Kidney epithelial cell (primary cell): ENCODE measurements around the gene TPST1. TPM values are rescaled to one million over a fixed set of nuclear protein-coding genes. Genes with fewer than 3 reads are reported as not detected.
"Not testable (repeated sequence)": the region's sequence is repeated elsewhere in the genome, so short reads cannot be mapped to it uniquely, and the experiment has no call there.

Experiments used
- DNase-seq: peaks from one replicate; pipeline ENCODE4 v3.0.0-alpha.2; 2010; ENCODE audit warnings: low read depth
- H3K27me3 ChIP-seq: 2 replicates; pipeline ENCODE4 v1.6.0; 2011; ENCODE audit warnings: low read length; ENCODE audit not compliant: control insufficient read depth, insufficient read depth
- H3K36me3 ChIP-seq: 2 replicates; pipeline ENCODE4 v1.5.1; 2011; ENCODE audit warnings: low read length; ENCODE audit not compliant: control insufficient read depth, insufficient read depth
- H3K4me3 ChIP-seq: 2 replicates; pipeline ENCODE4 v1.5.1; 2011; ENCODE audit warnings: low read depth, mild to moderate bottlenecking, control low read depth, low read length
- total RNA-seq: library from RNA; depleted of rRNA; stranded (reverse); fragments of >200 nt; gene quantifications from 2 replicates; pipeline ENCODE4 v1.2.3, GENCODE V29; 2015
- TF ChIP-seq, protein P1 (sequence below): IDR thresholded peaks from 2 replicates; pipeline ENCODE4 v1.5.1; 2011; ENCODE audit warnings: mild to moderate bottlenecking, moderate library complexity, low read length, control low read depth, inconsistent platforms; ENCODE audit not compliant: insufficient read depth, poor library complexity, severe bottlenecking

The TPST1 gene
- total RNA-seq, 1 donor from 2014 or later = 42.9 TPM

DNA sequence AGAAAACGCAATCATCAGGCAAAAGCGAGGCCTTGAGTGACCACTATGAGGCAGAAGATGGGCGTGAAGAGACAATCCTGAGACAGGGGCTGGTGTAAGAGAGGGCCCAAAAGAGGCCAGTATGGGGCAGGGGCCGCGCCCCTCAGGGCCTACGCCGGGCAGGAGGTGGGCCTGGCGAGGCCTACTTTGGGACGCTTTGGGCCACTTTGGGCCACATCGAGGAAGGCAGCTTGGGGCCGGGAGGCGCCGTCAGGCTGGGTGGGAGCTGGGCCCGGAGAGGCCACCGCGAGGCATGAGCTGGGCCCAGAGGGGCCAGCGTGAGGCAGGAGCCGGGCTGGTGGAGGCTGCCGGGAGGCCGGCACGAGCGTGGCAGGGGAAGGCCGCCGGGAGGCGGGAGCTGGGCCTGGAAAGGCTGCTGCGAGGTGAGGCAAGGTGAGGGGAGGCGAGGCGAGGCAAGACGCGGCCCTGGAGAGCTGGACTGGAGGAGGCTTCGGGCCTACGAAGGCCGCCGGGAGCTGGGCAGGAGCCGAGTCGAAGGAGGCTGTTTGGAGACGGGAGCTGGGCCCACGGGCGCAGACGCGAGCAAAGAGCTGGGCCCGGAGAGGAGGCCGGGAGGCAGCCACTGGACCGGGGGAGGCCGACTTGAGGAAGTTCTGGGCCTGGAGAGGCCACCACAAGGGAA is 171.3 kb downstream of the TPST1 start:
- no peaks in the 10 kb centered on the region for H3K27me3 ChIP-seq
- no peaks in the 10 kb centered on the region for H3K36me3 ChIP-seq
- no peak for DNase-seq
- no peak overlapping the region for H3K4me3 ChIP-seq
- TF ChIP-seq, protein P1, sequence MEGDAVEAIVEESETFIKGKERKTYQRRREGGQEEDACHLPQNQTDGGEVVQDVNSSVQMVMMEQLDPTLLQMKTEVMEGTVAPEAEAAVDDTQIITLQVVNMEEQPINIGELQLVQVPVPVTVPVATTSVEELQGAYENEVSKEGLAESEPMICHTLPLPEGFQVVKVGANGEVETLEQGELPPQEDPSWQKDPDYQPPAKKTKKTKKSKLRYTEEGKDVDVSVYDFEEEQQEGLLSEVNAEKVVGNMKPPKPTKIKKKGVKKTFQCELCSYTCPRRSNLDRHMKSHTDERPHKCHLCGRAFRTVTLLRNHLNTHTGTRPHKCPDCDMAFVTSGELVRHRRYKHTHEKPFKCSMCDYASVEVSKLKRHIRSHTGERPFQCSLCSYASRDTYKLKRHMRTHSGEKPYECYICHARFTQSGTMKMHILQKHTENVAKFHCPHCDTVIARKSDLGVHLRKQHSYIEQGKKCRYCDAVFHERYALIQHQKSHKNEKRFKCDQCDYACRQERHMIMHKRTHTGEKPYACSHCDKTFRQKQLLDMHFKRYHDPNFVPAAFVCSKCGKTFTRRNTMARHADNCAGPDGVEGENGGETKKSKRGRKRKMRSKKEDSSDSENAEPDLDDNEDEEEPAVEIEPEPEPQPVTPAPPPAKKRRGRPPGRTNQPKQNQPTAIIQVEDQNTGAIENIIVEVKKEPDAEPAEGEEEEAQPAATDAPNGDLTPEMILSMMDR = no peak

DNA sequence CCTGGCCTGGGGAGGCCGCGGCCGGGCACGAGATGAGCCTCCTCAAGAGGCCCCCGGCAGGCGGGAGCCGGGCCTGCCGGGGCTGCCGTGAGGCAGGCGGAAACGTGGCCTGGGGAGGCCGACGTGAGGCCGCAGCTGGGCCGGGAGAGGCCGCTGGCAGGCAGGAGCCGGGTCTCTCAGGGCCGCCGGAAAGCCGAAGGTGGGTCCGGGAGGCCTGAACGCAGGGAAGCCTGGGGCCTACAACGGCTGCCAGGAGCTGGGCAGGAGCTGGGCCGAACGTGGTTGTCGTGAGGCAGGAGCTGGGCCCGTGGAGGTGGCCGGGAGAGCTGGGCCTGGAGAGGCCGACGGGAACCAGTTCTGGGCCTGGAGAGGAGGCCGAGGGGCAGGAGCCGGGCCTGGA is 171.9 kb downstream of the TPST1 start:
- Histone ChIP-seq H3K36me3 (no peaks in the 10 kb centered on the region), H3K4me3 (no peak overlapping the region), H3K27me3 (no peaks in the 10 kb centered on the region)
- TF ChIP-seq, protein P1 = no peak
- DNase-seq = no peak

DNA sequence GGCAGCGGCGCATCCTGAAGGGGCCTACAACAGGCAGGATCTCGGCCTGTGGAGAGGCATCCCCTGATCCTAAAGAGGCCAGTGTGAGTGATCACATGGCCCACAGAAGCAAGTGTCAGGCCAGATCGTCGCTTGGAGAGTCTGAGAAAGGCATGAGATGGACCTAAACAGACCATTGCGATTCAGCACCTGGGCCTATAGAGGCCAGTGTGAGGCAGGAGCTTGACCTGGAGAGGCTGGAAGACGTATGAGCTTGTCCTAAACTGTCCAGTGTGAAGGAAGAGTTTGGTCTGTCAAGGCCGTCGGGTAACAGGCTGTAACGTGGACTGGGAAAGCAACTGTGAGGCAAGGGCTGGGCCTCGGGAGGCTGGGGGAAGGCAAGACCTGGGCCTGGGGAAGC is 172.6 kb downstream of the TPST1 start:
- H3K4me3 ChIP-seq = no peak overlapping the region
- no peaks in the 10 kb centered on the region for H3K27me3 ChIP-seq
- TF ChIP-seq, protein P1 = no peak
- H3K36me3 ChIP-seq = no peaks in the 10 kb centered on the region
- DNase-seq = no peak

DNA sequence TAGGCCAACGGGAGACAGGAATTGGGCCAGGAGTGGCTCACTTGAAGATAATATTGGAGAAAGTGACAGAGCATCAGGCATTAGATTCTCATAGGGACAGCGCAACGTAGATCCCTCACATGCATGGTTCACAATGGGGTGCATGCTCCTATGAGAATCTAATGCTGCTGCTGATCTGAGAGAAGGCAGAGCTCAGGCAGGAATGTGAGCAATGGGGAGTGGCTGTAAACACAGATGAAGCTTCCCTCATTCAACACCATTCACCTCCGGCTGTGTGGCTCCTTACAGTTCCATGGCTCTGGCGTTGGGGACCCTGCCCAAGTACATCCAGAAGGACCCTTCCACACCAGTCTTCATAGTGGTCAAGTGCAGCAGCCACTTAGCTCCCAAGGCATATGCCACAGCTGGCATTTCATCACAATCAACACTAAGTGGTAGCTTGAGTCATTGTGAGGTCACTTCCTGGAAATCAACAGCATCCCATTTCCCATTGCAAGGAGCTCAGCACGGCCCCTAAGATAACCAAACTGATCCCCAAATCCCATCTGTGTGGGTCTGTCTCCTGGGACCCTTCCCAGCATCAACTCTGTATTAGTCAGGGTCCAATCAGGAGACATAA is 174.5 kb downstream of the TPST1 start:
- Histone ChIP-seq H3K4me3 (no peak overlapping the region), H3K27me3 (no peaks in the 10 kb centered on the region), H3K36me3 (no peaks in the 10 kb centered on the region)
- no peak for DNase-seq
- TF ChIP-seq, protein P1 = no peak

DNA sequence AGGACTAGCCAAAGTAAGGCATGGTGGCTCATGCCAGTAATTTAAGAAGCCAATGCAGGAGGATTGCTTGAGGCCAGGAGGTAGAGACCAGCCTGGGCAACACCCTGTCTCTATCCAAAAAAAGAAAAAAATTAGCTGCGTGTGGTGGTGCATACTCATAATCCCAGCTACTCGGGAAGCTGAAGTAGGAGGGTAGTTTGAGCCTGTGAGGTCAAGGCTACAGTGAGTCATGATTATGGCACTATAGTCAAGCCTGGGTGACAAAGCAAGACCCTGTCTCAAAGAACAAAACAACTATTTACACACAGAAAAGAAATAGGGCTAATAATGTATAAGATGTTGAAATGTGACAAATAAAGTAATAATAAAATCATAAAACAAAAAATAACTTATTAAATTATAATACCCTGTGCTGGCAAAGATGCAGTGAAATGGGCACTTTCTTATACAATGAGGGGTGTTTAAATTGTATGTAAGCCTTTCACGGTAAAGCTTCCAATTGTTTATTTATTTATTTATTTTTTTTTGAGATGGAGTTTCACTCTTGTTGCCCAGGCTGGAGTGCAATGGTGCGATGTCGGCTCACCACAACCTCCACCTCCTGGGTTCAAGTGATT is 175.2 kb downstream of the TPST1 start:
- TF ChIP-seq, protein P1 = no peak
- DNase-seq = no peak
- no peaks in the 10 kb centered on the region for H3K36me3 ChIP-seq
- no peaks in the 10 kb centered on the region for H3K27me3 ChIP-seq
- no peak overlapping the region for H3K4me3 ChIP-seq

DNA sequence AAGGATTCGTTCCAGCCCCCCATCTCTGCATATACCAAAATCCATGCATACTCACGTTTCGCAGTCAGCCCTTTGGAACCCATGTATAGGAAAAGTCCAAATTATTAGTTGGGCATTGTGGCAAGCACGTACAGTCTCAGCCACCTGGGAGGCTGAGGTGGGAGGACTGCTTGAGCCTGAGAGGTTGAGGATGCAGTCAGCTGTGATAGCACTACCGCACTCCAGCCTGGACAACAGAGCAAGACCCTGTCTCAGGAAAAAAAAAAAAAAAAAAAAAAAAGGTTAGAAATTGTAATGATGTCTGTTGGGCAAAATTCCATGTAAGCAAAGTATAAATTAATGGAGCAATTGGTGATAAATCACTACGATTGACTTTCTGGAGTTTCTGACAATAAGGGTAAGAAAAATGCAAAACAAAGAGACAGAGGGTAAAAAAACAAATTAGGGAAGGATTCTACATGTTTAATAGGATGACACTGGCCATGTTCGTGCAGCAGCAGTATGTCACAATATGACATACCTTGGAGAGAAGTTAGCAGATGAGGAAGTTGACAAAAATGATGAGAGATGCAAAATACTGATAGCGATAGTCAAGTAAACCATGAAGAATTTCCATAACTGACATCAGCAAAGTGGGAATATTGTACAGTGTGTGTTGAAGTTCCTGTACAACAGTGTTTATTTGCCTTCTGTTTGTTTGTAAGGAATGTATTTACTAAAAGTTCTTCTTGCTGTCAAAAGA is 177.2 kb downstream of the TPST1 start:
- not testable (repeated sequence) for H3K4me3 ChIP-seq, H3K36me3 ChIP-seq, H3K27me3 ChIP-seq, DNase-seq

DNA sequence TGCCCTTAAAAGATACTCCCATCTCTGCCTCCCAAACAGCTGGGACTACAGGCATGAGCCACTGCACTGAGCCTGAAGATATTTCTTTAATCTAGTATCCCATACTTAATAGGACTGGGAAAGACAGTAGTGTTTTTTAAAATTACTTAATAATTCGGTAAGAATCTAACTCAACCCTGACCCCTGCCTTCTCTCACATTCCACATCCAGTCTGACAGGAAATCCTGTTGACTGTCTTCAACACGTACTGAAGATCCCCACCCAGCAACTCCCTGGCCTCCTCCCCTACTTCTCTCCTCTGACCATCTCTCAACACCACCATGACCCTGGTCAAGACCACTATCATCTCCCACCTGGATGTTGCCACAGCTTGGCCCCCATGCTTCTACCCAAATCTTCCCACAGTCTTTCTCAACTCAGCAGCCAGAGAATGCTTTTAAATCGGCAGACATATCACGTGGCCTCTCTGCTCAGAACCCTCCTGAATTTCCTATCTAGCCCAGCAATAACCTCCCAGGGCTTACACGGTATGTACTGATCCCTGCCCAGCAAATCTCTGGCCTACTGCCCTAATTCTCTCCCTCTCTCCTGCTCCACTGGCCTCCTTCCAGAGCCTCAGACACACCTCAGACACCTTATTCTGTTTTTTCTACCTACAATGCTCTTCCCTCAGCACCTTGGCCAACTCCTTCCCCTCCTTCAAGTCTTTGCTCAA is 180.2 kb downstream of the TPST1 start:
- not testable (repeated sequence) for H3K27me3 ChIP-seq, DNase-seq

DNA sequence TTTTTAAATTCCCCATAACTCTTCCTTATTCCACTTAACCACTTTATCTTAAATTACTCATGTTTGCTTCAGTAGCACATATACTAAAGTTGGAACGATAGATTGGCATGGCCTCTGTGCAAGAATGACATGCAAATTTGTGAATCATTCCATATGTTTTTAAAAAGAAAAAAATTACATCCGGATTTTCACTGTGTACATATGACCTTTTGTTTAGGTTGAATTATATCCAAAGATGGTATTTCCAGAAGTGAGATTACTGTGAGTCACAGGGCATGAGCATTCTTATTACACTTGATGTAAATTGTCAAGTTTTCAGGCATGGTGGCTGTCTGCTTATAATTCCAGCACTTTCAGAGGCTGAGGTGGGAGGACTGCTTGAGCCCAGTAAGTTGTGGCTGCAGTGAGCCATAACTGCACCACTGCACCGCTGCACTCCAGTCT is 190.0 kb downstream of the TPST1 start:
- not testable (repeated sequence) for H3K36me3 ChIP-seq, H3K27me3 ChIP-seq, H3K4me3 ChIP-seq, DNase-seq

More for the DNA sequence above, 180.2 kb downstream of the TPST1 start:
- not testable (repeated sequence) for H3K36me3 ChIP-seq, H3K4me3 ChIP-seq

DNA sequence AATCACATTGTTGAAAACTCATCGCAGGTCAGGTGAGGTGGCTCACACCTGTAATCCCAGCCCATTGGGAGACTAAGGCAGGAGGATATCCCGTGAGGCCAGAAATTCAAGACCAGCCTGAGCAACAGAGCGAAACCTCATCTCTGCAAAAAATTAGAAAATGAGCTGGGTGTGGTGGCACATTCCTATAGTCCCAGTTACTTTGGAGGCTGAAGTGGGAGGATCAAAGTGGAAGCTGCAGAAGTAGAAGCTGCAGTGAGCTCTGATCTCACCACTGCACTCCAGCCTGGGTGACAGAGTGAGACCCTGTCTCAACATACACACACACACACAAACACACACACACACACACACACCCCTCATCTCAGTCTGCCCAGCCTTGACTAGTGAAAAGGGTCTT is 190.9 kb downstream of the TPST1 start:
- H3K4me3 ChIP-seq, H3K27me3 ChIP-seq, H3K36me3 ChIP-seq, DNase-seq: not testable (repeated sequence)
